H1 (cell line): ENCODE measurements around the gene SMG5. TPM values are rescaled to one million over a fixed set of nuclear protein-coding genes. Genes with fewer than 3 reads are reported as not detected.

Experiments used
- CTCF ChIA-PET: fragments of 300-600 bp; sonication (Branson Sonifier 250); formaldehyde crosslinking; loops from one replicate; lab custom pipeline; 2021; ENCODE audit not compliant: partially characterized antibody; lab: Charles Lee
- POLR2A ChIA-PET: fragments of 300-600 bp; sonication (Branson Sonifier 250); formaldehyde crosslinking; loops from one replicate; lab custom pipeline; 2021; ENCODE audit warnings: inconsistent platforms; ENCODE audit not compliant: partially characterized antibody; lab: Charles Lee
- DNase-seq, 2 experiments: peaks; one replicate each; pipeline versions ENCODE4 v3.0.0 to v3.0.0-alpha.2; 2010 to 2022; ENCODE audit warnings: low spot score in 2 of 2, low read depth in 1 of 2, mixed read lengths in 1 of 2
- FAIRE-seq: peaks from 2 replicates; lab custom pipeline; 2011; peaks lifted over from hg19 to GRCh38; lab: Jason Lieb, UNC
- H2AFZ ChIP-seq: 2 replicates; pipeline ENCODE4 v1.8.1; 2012; ENCODE audit warnings: low read length, inconsistent platforms
- H2AK5ac ChIP-seq: 2 replicates; pipeline ENCODE4 v1.6.1; 2013; ENCODE audit warnings: low read depth, low read length
- H2BK120ac ChIP-seq: replicated peaks from 2 replicates; pipeline ENCODE3; 2013; ENCODE audit warnings: low read depth, low read length, inconsistent platforms
- H2BK12ac ChIP-seq: 2 replicates; pipeline ENCODE4 v1.6.1; 2013; ENCODE audit warnings: low read depth, low read length
- H2BK15ac ChIP-seq: 2 replicates; pipeline ENCODE4 v1.6.1; 2013; ENCODE audit warnings: low read length
- H2BK20ac ChIP-seq: 2 replicates; pipeline ENCODE4 v1.6.1; 2013; ENCODE audit warnings: low read length
- H2BK5ac ChIP-seq: 2 replicates; pipeline ENCODE4 v1.6.1; 2013; ENCODE audit warnings: low read depth, low read length
- H3K14ac ChIP-seq: 2 replicates; pipeline ENCODE4 v1.6.1; 2013; ENCODE audit warnings: inconsistent platforms; ENCODE audit not compliant: insufficient read length
- H3K18ac ChIP-seq: 2 replicates; pipeline ENCODE4 v1.6.1; 2013; ENCODE audit warnings: low read length; ENCODE audit errors: extremely low read depth
- H3K23ac ChIP-seq: 2 replicates; pipeline ENCODE4 v1.6.1; 2013; ENCODE audit warnings: inconsistent platforms; ENCODE audit not compliant: insufficient read length
- H3K23me2 ChIP-seq: 2 replicates; pipeline ENCODE4 v1.6.1; 2013; ENCODE audit warnings: low read depth, low read length
- H3K27ac ChIP-seq: 2 replicates; pipeline ENCODE4 v1.6.1; 2011; ENCODE audit warnings: low read depth, low read length, inconsistent platforms
- H3K27me3 ChIP-seq, 4 experiments: replicated peaks in 1 of 4; 1 replicate in 1 of 4; 2 replicates in 3 of 4; pipeline versions ENCODE4 v1.6.1 to v1.8.1; 2011 to 2013; ENCODE audit warnings: low read length in 3 of 4, mild to moderate bottlenecking in 3 of 4, inconsistent platforms in 2 of 4, mixed read lengths in 2 of 4, moderate library complexity in 1 of 4; ENCODE audit not compliant: control insufficient read depth in 3 of 4, insufficient read depth in 3 of 4; ENCODE audit errors: extremely low read depth in 1 of 4
- H3K36me3 ChIP-seq, 4 experiments: 2 replicates each; pipeline versions ENCODE4 v1.6.1 to v1.8.1; 2011 to 2013; ENCODE audit warnings: mild to moderate bottlenecking in 4 of 4, low read length in 3 of 4, moderate library complexity in 2 of 4, control low read depth in 1 of 4, inconsistent platforms in 1 of 4; ENCODE audit not compliant: insufficient read depth in 4 of 4, control insufficient read depth in 2 of 4
- H3K4ac ChIP-seq: replicated peaks from 2 replicates; pipeline ENCODE3; 2013; ENCODE audit warnings: low read length, low read depth, mixed read lengths, inconsistent platforms; ENCODE audit not compliant: insufficient read length
- H3K4me1 ChIP-seq, 4 experiments: replicated peaks in 1 of 4; 1 replicate in 1 of 4; 2 replicates in 3 of 4; pipeline versions ENCODE4 v1.6.1 to v1.8.1; 2011 to 2013; ENCODE audit warnings: low read length in 3 of 4, inconsistent platforms in 2 of 4, mixed read lengths in 1 of 4; ENCODE audit not compliant: insufficient read depth in 4 of 4, control insufficient read depth in 3 of 4
- H3K4me2 ChIP-seq, 2 experiments: 2 replicates each; pipeline versions ENCODE4 v1.6.1 to v1.8.1; 2011 to 2013; ENCODE audit warnings: low read depth in 2 of 2, low read length in 2 of 2, control low read depth in 1 of 2, inconsistent platforms in 1 of 2, mild to moderate bottlenecking in 1 of 2; ENCODE audit not compliant: insufficient read depth in 1 of 2
- H3K4me3 ChIP-seq, 4 experiments: fragments of 200-600, 300-600 bp in 1 of 4; sonication (generic), shearing (Covaris generic), sonication (Bioruptor Twin) in 1 of 4; 2 replicates each; pipeline versions ENCODE4 v1.5.1 to v1.8.1; 2011 to 2016; ENCODE audit warnings: low read length in 4 of 4, low read depth in 3 of 4, control low read depth in 2 of 4, inconsistent platforms in 2 of 4, mild to moderate bottlenecking in 2 of 4, mixed read lengths in 1 of 4, moderate library complexity in 1 of 4; ENCODE audit not compliant: insufficient read depth in 2 of 4; ENCODE audit errors: extremely low read depth in 1 of 4
- H3K56ac ChIP-seq: replicated peaks from 2 replicates; pipeline ENCODE3; 2013; ENCODE audit warnings: low read depth, mild to moderate bottlenecking, mixed read lengths, low read length, inconsistent platforms; ENCODE audit not compliant: insufficient read length
- H3K79me1 ChIP-seq: 2 replicates; pipeline ENCODE4 v1.6.1; 2013; ENCODE audit warnings: low read depth, low read length, control low read depth
- H3K79me2 ChIP-seq, 2 experiments: 2 replicates each; pipeline versions ENCODE4 v1.6.1 to v1.8.1; 2012 to 2013; ENCODE audit warnings: low read length in 2 of 2, mild to moderate bottlenecking in 2 of 2, inconsistent platforms in 1 of 2; ENCODE audit not compliant: insufficient read depth in 2 of 2, control insufficient read depth in 1 of 2
- H3K9ac ChIP-seq, 4 experiments: replicated peaks in 1 of 4; 1 replicate in 1 of 4; 2 replicates in 3 of 4; pipeline versions ENCODE4 v1.6.1 to v1.8.1; 2011 to 2013; ENCODE audit warnings: low read depth in 3 of 4, low read length in 3 of 4, control low read depth in 2 of 4, mild to moderate bottlenecking in 2 of 4, moderate library complexity in 2 of 4, inconsistent platforms in 1 of 4; ENCODE audit errors: extremely low read depth in 1 of 4
- H3K9me3 ChIP-seq, 2 experiments: 2 replicates each; pipeline versions ENCODE4 v1.6.1 to v1.8.1; 2012 to 2013; ENCODE audit warnings: mild to moderate bottlenecking in 2 of 2, moderate library complexity in 2 of 2, control low read depth in 1 of 2, inconsistent platforms in 1 of 2, low read depth in 1 of 2, low read length in 1 of 2, mixed read lengths in 1 of 2; ENCODE audit not compliant: insufficient read depth in 2 of 2
- H4K20me1 ChIP-seq, 2 experiments: replicated peaks in 1 of 2; 2 replicates each; pipeline versions ENCODE3 to v1.8.1; 2011 to 2013; ENCODE audit warnings: inconsistent platforms in 2 of 2, low read length in 2 of 2, mild to moderate bottlenecking in 1 of 2; ENCODE audit not compliant: insufficient read depth in 2 of 2, control insufficient read depth in 1 of 2
- H4K5ac ChIP-seq: 2 replicates; pipeline ENCODE4 v1.6.1; 2013; ENCODE audit warnings: low read length, low read depth, mixed read lengths, inconsistent platforms; ENCODE audit not compliant: insufficient read length
- H4K8ac ChIP-seq: 2 replicates; pipeline ENCODE4 v1.8.0; 2013; ENCODE audit warnings: mild to moderate bottlenecking, moderate library complexity, low read length, inconsistent platforms; ENCODE audit not compliant: insufficient read depth; ENCODE audit errors: extremely low read depth
- H4K91ac ChIP-seq: replicated peaks from 2 replicates; pipeline ENCODE3; 2013; ENCODE audit warnings: low read length, mixed read lengths, inconsistent platforms; ENCODE audit not compliant: insufficient read length
- ASH2L ChIP-seq: fragments of 200-600, 300-600 bp; sonication (generic); IDR thresholded peaks from one replicate; pipeline ENCODE4 v1.7.1; 2017; ENCODE audit warnings: low read length
- ATF2 ChIP-seq: IDR thresholded peaks from 2 replicates; pipeline ENCODE4 v1.6.1; 2012; ENCODE audit warnings: low read length, inconsistent platforms
- BRCA1 ChIP-seq: IDR thresholded peaks from 2 replicates; pipeline ENCODE4 v1.6.1; 2012; ENCODE audit warnings: low read depth, low read length, improper control_type of control experiment
- CREB1 ChIP-seq: IDR thresholded peaks from 2 replicates; pipeline ENCODE4 v1.6.1; 2012; ENCODE audit warnings: inconsistent platforms
- EGR1 ChIP-seq: IDR thresholded peaks from 2 replicates; pipeline ENCODE4 v1.6.1; 2011; ENCODE audit warnings: low read depth, low read length, borderline replicate concordance
- POLR2A ChIP-seq, 2 experiments: IDR thresholded peaks; 1 replicate in 1 of 2; 2 replicates in 1 of 2; pipeline ENCODE4 v1.6.1; 2011; ENCODE audit warnings: low read depth in 2 of 2, low read length in 2 of 2, mild to moderate bottlenecking in 2 of 2; ENCODE audit errors: control extremely low read depth in 1 of 2
- SIN3A ChIP-seq, 2 experiments: IDR thresholded peaks in 1 of 2; conservative IDR thresholded peaks in 1 of 2; 2 replicates each; pipeline ENCODE4 v1.6.1; 2011 to 2012; ENCODE audit warnings: low read length in 2 of 2, improper control_type of control experiment in 1 of 2, low read depth in 1 of 2, mild to moderate bottlenecking in 1 of 2
- WGBS, 2 experiments: shearing (Covaris generic) in 1 of 2; methylation state at CpG; one replicate each; pipeline versions ENCODE4 v1.1.6 to v1.1.7; 2013 to 2015; ENCODE audit warnings: low lambda C conversion rate in 2 of 2, mixed read lengths in 2 of 2, inconsistent platforms in 1 of 2, low coverage in 1 of 2, missing lambda C conversion rate in 1 of 2; ENCODE audit not compliant: insufficient replicate concordance in 2 of 2, insufficient coverage in 1 of 2, insufficient read length in 1 of 2; ENCODE audit errors: extremely low coverage in 1 of 2, missing lambda C conversion rate in 1 of 2; 5-methylcytosine and 5-hydroxymethylcytosine counted together
- polyA plus RNA-seq, 7 experiments: library from polyadenylated mRNA; depleted of rRNA in 3 of 7; stranded (reverse) in 5 of 7; unstranded in 2 of 7; fragments of >200 nt in 5 of 7; fragments of 200-250 nt in 2 of 7; gene quantifications; 1 replicate in 5 of 7; 2 replicates in 1 of 7; 4 replicates in 1 of 7; pipeline versions ENCODE4 v1.2.1 to v1.2.3, GENCODE V29; 2011 to 2013; ENCODE audit warnings: missing spikeins in 2 of 7, mixed read lengths in 2 of 7
- total RNA-seq: library from RNA; stranded (reverse); fragmentation: NEBNext Ultra II Directional; extraction: Animal tissue kit (Norgen Biotek cat#: 25700); gene quantifications from 2 replicates; pipeline ENCODE4 v1.2.1, GENCODE V29; 2021

Gene SMG5
- total and polyA plus RNA-seq, 2 of the 8 experiments (the other 6 are each of a cell fraction or from before 2014, with no cell fraction given): 32.7 to 98.0 TPM

GRCh38 chr1:156212833-156213643 lies 69.6 kb downstream of the SMG5 start, which contains the start of gene PMF1:
Gene PMF1, plus strand, starts transcription at chr1:156213007. Its CDS starts 9 bp downstream, at chr1:156213016.
- peak within 1 kb of the TSS; percentile 97 to 100 (median 100) for H3K9ac ChIP-seq
- peak within 1 kb of the TSS; percentile 100 for H3K27ac ChIP-seq
- ChIA-PET POLR2A (interaction anchor here (0.6 to 6.5 kb wide), 51 partner anchors 11 to 1102 kb away, joined by 3 to 77 read pairs (median 5); partner anchors contain the start of genes ARHGEF2, BGLAP, CCT3 and LMNA), CTCF (interaction anchor here (0.6 to 4.5 kb wide), 21 partner anchors 9 to 118 kb away, joined by 3 to 34 read pairs (median 3); partner anchors contain the start of gene SLC25A44)
- H4K8ac ChIP-seq: peak within 1 kb of the TSS; percentile 100
- peak within 1 kb of the TSS; percentile 91 for H3K56ac ChIP-seq
- WGBS, 2 experiments: 1% methylated on average over 61 of the region's 61 CpGs; no CpG with 5 or more reads in 1 of the 2 experiments
- H3K9me3 ChIP-seq: no peaks in the 10 kb centered on the region; a peak in 1 of 4 replicates
- peak within 1 kb of the TSS; percentile 98; the same call in 1 of the 2 replicates for H2AFZ ChIP-seq
- H3K4me3 ChIP-seq: peak within 1 kb of the TSS; percentile 53 to 97 (median 92)
- peaks cover 0 to 5% (median 3%) of the 10 kb centered on the region in 4 experiments; a peak in 5 of 7 replicates for H3K4me1 ChIP-seq
- no peaks in the 10 kb centered on the region for H3K27me3 ChIP-seq
- peak within 1 kb of the TSS; percentile 99 for H4K91ac ChIP-seq
- peaks cover 3 to 28% (median 5%) of the 10 kb centered on the region in 4 experiments; a peak in 6 of 8 replicates for H3K36me3 ChIP-seq
- H3K23ac ChIP-seq: no peak within 1 kb of the TSS
- peak within 1 kb of the TSS; percentile 35; the same call in 1 of the 2 replicates for H2BK12ac ChIP-seq
- H3K79me1 ChIP-seq: peaks cover 4% of the 10 kb centered on the region
- H3K18ac ChIP-seq: peak within 1 kb of the TSS; percentile 99
- H4K5ac ChIP-seq: peak within 1 kb of the TSS; percentile 100
- no peak within 1 kb of the TSS for H2BK120ac ChIP-seq
- H2BK15ac ChIP-seq: peak within 1 kb of the TSS; percentile 88; the same call in 1 of the 2 replicates
- H3K79me2 ChIP-seq: peaks cover 7 to 22% of the 10 kb centered on the region in 2 experiments
- no peak within 1 kb of the TSS for H3K14ac ChIP-seq
- no peak within 1 kb of the TSS for H2AK5ac ChIP-seq
- FAIRE-seq (no peak), DNase-seq (peak; percentile 87 to 97)
- H3K4ac ChIP-seq: peak within 1 kb of the TSS; percentile 55
- no peaks in the 10 kb centered on the region for H4K20me1 ChIP-seq
- peak within 1 kb of the TSS; percentile 93 for H2BK5ac ChIP-seq
- peak within 1 kb of the TSS; percentile 63 to 86 for H3K4me2 ChIP-seq
- H3K23me2 ChIP-seq: 0 out of 2 replicates have a peak, but pooled peaks cover 3% of the 10 kb centered on the region
- H2BK20ac ChIP-seq: 0 out of 2 replicates have a peak within 1 kb of the TSS, but pooled peaks have one; percentile 48
- TF ChIP-seq ASH2L (peak; percentile 86), ATF2 (peak; percentile 84), CREB1 (peak; percentile 93), SIN3A (conservative IDR thresholded peaks at IDR 0.05 in 1 of 2, IDR thresholded peaks at IDR 0.05 in 1 of 2; ENCODE audit: low read depth in 1 of 2, low read length in 2 of 2) (peak; percentile 57 to 84; a peak in 2 of 4 replicates), BRCA1 (peak; percentile 84), POLR2A (IDR thresholded peaks at IDR 0.05; ENCODE audit: control extremely low read depth in 1 of 2, low read depth in 2 of 2, low read length in 2 of 2) (peak; percentile 97), EGR1 (peak; percentile 88)
